Tibial nerve (tissue), 4 donors: ENCODE measurements around the gene KLRF2.

Source experiments
- EP300 ChIP-seq, 2 donors: sonication (generic); formaldehyde crosslinking; IDR thresholded peaks; one replicate each; pipeline ENCODE4 v1.6.1; 2017; ENCODE audit warnings: antibody characterized with exemption in 2 of 2, mild to moderate bottlenecking in 1 of 2
- TF ChIP-seq, protein P1 (sequence below), 5 experiments: fragments of 200-600 bp in 3 of 5; fragments of 450-650 bp in 2 of 5; sonication (generic) in 3 of 5; IDR thresholded peaks; one replicate each; pipeline ENCODE4 v1.5.1; 2016 to 2019; ENCODE audit warnings: antibody characterized with exemption in 5 of 5, mild to moderate bottlenecking in 3 of 5, moderate library complexity in 2 of 5

- TF ChIP-seq EP300 (IDR thresholded peaks at IDR 0.05) = no peak
- TF ChIP-seq, protein P1, sequence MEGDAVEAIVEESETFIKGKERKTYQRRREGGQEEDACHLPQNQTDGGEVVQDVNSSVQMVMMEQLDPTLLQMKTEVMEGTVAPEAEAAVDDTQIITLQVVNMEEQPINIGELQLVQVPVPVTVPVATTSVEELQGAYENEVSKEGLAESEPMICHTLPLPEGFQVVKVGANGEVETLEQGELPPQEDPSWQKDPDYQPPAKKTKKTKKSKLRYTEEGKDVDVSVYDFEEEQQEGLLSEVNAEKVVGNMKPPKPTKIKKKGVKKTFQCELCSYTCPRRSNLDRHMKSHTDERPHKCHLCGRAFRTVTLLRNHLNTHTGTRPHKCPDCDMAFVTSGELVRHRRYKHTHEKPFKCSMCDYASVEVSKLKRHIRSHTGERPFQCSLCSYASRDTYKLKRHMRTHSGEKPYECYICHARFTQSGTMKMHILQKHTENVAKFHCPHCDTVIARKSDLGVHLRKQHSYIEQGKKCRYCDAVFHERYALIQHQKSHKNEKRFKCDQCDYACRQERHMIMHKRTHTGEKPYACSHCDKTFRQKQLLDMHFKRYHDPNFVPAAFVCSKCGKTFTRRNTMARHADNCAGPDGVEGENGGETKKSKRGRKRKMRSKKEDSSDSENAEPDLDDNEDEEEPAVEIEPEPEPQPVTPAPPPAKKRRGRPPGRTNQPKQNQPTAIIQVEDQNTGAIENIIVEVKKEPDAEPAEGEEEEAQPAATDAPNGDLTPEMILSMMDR (IDR thresholded peaks at IDR 0.05) = no peak
Measured at GRCh38 chr12:9870286-9870866, 10.9 kb upstream of the KLRF2 start.
